Fibroblast of skin of left quadriceps (primary cell): ENCODE measurements around the gene FADS1.

Experiments
- DNase-seq, 2 experiments: peaks; one replicate each; pipeline ENCODE4 v3.0.0-alpha.2; 2013; ENCODE audit warnings: low read depth in 2 of 2

FADS1 gene

GRCh38 chr11:61778357-61778886 lies 38.4 kb downstream of the FADS1 start:
- no peak for DNase-seq

- no peak for DNase-seq
Measured at GRCh38 chr11:61777234-61778090, 39.3 kb downstream of the FADS1 start.

GRCh38 chr11:61776561-61777075 lies 40.2 kb downstream of the FADS1 start:
- peak in 1 of 2 experiments; percentile 18 for DNase-seq

- DNase-seq, result no peak
Measured at GRCh38 chr11:61775606-61776554, 40.9 kb downstream of the FADS1 start.

- DNase-seq, result no peak
Measured at GRCh38 chr11:61775106-61775505, 41.7 kb downstream of the FADS1 start.

GRCh38 chr11:61774411-61774810 lies 42.4 kb downstream of the FADS1 start:
- DNase-seq, result no peak

GRCh38 chr11:61773809-61774208 lies 43.0 kb downstream of the FADS1 start:
- DNase-seq, result no peak

GRCh38 chr11:61773356-61773755 lies 43.4 kb downstream of the FADS1 start:
- no peak for DNase-seq

GRCh38 chr11:61771985-61772455 lies 44.8 kb downstream of the FADS1 start:
- no peak for DNase-seq

GRCh38 chr11:61771195-61771894 lies 45.5 kb downstream of the FADS1 start:
- no peak for DNase-seq

GRCh38 chr11:61769946-61770683 lies 46.7 kb downstream of the FADS1 start:
- DNase-seq, result no peak

GRCh38 chr11:61769169-61769920 lies 47.5 kb downstream of the FADS1 start:
- no peak for DNase-seq

GRCh38 chr11:61768376-61769076 lies 48.3 kb downstream of the FADS1 start:
- no peak for DNase-seq

GRCh38 chr11:61766353-61766841 lies 50.4 kb downstream of the FADS1 start:
- no peak for DNase-seq

GRCh38 chr11:61765550-61766253 lies 51.1 kb downstream of the FADS1 start:
- DNase-seq, result no peak

GRCh38 chr11:61764606-61765260 lies 52.1 kb downstream of the FADS1 start:
- DNase-seq, result no peak

- no peak for DNase-seq
Measured at GRCh38 chr11:61763930-61764605, 52.7 kb downstream of the FADS1 start.
